ENCODE results near the gene FRMD8. TPM values are rescaled to one million over a fixed set of nuclear protein-coding genes. Genes with fewer than 3 reads are reported as not detected.

Gene FRMD8
- total and polyA plus RNA-seq, 10 donors, result 19.3 to 128 (median 84.0) TPM

DNA sequence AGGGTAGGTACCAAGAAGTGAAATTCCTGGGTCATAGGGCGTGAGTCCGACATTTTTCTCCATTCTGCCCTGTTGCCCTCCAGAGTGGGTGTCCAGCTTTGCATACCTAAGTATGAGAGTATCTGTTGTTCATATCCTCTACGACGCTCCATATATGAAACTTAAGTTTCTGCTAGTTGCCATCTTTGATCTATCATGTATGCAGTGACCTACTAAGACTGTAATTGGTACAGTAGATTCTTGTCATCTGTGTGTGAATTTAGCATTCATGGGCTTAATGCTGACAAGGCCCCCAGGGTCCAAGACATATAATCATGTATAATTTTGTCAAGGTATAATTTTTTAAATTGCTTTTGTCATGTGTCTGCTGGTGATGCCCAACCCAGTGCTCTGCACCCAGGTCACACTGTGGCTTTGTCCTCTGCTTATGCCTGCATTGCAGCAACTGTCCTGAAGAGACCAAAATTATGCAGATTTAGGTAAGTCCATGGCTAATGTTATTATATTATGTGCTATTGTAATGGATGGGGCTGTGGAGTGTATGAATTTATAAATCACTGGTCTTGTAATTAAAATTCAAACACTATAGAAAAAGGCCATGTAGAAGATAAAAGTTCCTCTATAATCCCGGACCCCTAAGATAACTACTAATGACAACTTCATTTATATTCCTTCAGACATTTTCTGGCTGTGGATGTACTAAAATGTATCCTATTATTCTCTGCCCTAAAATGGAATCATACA is 48.4 kb downstream of the FRMD8 start:
- WGBS, 5 donors, result 75 to 93% (median 84%) methylated on average over 5 of the region's 5 CpGs
- H3K9me3 ChIP-seq, result no peaks in the 10 kb centered on the region
- H3K27me3 ChIP-seq (replicated peaks in 1 of 7), result no peaks in the 10 kb centered on the region
- intact Hi-C loops (cut with DNase I; ENCODE audit: low total_unique reads), result loop anchor here (5.0 kb wide), 1 partner anchor 72 kb away; no protein-coding TSS in a partner anchor
- DNase-seq, result no peak
- H3K4me1 ChIP-seq, result peaks cover 43 to 100% (median 95%) of the 10 kb centered on the region in 6 donors
- peak overlapping the region in 1 of 8 donors; percentile 39 for H3K4me3 ChIP-seq
- TF ChIP-seq, protein P1, sequence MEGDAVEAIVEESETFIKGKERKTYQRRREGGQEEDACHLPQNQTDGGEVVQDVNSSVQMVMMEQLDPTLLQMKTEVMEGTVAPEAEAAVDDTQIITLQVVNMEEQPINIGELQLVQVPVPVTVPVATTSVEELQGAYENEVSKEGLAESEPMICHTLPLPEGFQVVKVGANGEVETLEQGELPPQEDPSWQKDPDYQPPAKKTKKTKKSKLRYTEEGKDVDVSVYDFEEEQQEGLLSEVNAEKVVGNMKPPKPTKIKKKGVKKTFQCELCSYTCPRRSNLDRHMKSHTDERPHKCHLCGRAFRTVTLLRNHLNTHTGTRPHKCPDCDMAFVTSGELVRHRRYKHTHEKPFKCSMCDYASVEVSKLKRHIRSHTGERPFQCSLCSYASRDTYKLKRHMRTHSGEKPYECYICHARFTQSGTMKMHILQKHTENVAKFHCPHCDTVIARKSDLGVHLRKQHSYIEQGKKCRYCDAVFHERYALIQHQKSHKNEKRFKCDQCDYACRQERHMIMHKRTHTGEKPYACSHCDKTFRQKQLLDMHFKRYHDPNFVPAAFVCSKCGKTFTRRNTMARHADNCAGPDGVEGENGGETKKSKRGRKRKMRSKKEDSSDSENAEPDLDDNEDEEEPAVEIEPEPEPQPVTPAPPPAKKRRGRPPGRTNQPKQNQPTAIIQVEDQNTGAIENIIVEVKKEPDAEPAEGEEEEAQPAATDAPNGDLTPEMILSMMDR (IDR thresholded peaks at IDR 0.05 in 8 of 11, conservative IDR thresholded peaks at IDR 0.05 in 3 of 11), result no peak
- peak in 1 of 3 donors; percentile 68 for TF ChIP-seq POLR2AphosphoS5 (IDR thresholded peaks at IDR 0.05)
- H3K27ac ChIP-seq, result peak overlapping the region in 6 of 8 donors; percentile 4 to 100 (median 98)
- H3K36me3 ChIP-seq, result peaks cover 0 to 97% (median 44%) of the 10 kb centered on the region in 6 donors

DNA sequence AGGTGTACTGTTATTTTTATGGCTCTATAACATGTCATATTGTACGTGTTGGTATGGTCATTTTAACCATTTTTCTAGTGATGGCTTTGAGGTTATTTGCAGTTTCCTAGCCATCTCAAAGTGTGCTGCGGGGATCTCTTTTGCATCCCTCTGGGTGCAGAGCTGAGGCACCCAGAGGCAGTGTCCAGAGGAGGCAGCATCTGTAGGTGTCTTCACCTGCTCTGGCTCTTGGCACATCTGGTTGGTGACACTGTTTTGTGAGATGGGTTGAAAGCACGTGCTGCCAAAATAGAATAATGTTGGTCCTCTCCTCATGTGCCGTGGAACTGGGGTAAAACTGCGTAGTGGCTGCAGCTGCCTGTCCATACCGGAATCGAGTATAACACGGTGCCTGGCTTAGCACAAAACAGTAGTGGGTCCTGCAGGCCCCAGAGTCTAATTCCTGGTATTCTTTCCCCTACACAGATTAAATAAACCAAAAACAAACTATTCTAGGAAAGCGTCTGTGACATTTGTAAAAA is 49.0 kb downstream of the FRMD8 start:
- H3K9me3 ChIP-seq, result no peaks in the 10 kb centered on the region
- no peaks in the 10 kb centered on the region for H3K27me3 ChIP-seq (replicated peaks in 1 of 7)
- H3K4me1 ChIP-seq, result peaks cover 42 to 100% (median 95%) of the 10 kb centered on the region in 6 donors
- TF ChIP-seq POLR2AphosphoS5 (IDR thresholded peaks at IDR 0.05) (peak in 1 of 3 donors; percentile 75), POLR2A (IDR thresholded peaks at IDR 0.05) (peak in 1 of 3 donors; percentile 17)
- TF ChIP-seq, protein P1 (IDR thresholded peaks at IDR 0.05 in 8 of 11, conservative IDR thresholded peaks at IDR 0.05 in 3 of 11), result no peak
- H3K27ac ChIP-seq, result peak overlapping the region in 6 of 8 donors; percentile 4 to 100 (median 98)
- intact Hi-C loops (cut with DNase I; ENCODE audit: low total_unique reads), result no loop called here
- 88 to 95% (median 90%) methylated on average over 9 of the region's 9 CpGs for WGBS, 5 donors
- peak; percentile 32 for DNase-seq
- peaks cover 0 to 97% (median 44%) of the 10 kb centered on the region in 6 donors for H3K36me3 ChIP-seq
- peak overlapping the region in 1 of 8 donors; percentile 39 for H3K4me3 ChIP-seq

DNA sequence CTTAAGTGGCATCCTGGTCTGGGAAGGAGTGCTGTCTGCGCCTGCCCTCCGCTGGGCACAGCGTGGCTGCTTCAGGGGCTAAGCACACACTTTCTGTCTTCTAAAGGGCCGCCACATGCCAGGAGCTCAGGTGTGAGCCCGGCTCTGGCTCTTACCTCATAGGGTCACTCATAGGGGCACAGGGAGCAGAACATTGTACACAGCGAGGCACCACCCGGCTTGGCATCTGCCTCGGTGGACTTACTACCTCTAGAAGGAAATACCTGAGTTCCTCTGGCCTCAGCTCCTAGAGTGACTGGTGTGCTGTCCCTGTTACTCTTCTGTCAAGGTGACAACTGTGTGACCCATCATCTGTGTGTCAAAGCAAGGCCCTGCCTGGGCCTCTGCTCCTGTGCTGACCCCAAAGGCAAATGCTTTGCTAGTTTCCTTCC is 49.6 kb downstream of the FRMD8 start:
- Histone ChIP-seq H3K4me3 (peak overlapping the region in 1 of 8 donors; percentile 39), H3K36me3 (peaks cover 0 to 100% (median 44%) of the 10 kb centered on the region in 6 donors), H3K4me1 (peaks cover 40 to 100% (median 95%) of the 10 kb centered on the region in 6 donors), H3K27me3 (replicated peaks in 1 of 7) (no peaks in the 10 kb centered on the region), H3K27ac (peak overlapping the region in 6 of 8 donors; percentile 17 to 100 (median 98)), H3K9me3 (no peaks in the 10 kb centered on the region)
- 84 to 93% (median 91%) methylated on average over 8 of the region's 8 CpGs for WGBS, 5 donors
- DNase-seq, result peak; percentile 68
- TF ChIP-seq, protein P1 (IDR thresholded peaks at IDR 0.05 in 8 of 11, conservative IDR thresholded peaks at IDR 0.05 in 3 of 11), result no peak
- TF ChIP-seq POLR2A (IDR thresholded peaks at IDR 0.05) (no peak), POLR2AphosphoS5 (IDR thresholded peaks at IDR 0.05) (peak; percentile 2 to 81 (median 80))
- intact Hi-C loops (cut with DNase I; ENCODE audit: low total_unique reads), result no loop called here

Data from spleen (tissue), 11 donors.